Activated naive CD4-positive, alpha-beta T cell treated with anti-CD3 and anti-CD28 coated beads, Interleukin-2, amount 50 U/mL, for 16 hours (primary cell): ENCODE results near the gene TSPAN18.

ENCODE experiments used
- DNase-seq: peaks from one replicate; pipeline ENCODE4 v3.0.0-alpha.2; 2020

Gene TSPAN18

DNA sequence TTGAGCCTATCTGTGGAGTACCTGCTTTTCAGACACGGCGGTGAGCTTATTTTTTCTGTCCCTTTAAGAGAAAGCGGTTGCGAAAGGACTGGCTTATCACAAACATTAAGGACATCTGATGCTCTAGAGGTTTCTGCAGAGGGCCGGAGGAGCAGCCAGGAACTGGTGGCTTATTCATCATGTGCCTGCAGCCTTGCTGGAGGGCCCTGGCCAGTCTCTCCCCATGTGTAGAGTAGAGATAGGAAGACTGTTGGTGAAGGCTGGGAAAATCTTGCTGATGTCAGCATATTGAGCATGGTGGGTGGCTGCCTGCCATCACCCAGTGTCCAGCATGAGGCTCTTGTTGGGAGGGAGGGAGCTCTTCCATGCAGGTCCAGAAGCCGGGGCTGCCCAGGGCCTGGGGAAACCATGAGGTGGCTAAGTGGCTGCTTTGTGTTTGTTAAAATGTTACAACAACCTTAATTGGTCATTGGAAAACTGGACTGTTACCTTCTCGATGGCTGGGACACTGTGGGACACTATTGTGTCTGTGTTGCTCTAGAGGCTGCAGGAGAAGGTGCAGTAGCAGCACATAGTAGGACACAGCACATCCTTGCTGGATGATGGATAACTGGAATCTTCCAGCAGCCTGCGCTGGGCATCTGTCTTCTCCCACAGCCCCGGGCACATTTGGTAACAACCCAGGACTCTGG lies 54.3 kb downstream of the TSPAN18 start:
- no peak for DNase-seq

DNA sequence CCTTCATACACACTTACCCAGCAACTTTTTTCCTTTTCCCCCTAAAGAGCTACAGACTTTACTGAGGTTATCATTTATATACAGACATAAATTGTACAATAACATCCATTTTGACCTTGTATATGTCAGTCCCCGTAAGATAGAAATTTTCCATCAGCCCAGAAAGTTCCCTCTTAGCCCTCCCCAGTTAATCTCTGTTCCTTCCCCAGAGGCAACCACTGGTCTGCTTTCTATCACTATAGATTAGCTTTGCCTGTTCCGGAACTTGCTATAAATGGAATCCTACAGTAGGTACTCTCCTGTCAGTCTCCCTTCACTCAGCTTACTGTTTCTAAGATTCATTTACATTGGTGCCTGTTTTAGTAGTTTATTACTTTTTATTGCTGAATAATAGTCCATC lies 54.9 kb downstream of the TSPAN18 start:
- DNase-seq: no peak

DNA sequence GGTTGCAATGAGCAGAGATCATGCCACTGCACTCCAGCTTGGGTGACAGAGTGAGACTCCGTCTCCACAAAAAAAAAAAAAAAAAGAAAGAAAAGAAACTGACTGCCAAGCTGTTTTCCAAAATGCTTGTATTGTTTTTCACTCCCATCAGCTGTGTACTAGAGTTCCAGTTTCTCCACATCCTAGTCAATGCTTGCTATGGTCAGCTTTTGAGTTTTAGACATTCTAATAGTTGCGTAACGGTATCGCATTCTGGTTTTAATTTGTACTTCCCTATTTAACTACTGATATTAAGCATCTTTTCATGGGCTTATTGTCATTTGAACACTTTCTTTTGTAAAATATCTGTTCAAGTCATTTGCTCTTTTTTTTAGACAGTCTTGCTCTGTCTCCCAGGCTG lies 55.7 kb downstream of the TSPAN18 start:
- DNase-seq: no peak

DNA sequence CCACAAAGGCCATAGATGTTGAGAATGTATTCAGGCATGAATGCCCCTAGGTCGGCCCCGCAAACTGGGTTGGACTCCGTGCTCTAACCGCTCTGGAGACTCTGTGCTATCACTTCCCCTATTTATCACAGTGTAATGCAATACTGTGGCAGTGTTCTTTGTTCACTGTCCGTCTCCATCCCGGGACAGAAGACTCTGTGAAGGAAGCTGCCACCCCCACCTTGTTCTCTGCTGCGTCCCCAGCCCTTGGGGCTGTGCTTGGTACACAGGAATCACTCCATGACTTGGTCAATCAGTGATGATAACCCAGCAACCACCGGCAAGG lies 57.6 kb downstream of the TSPAN18 start:
- no peak for DNase-seq

DNA sequence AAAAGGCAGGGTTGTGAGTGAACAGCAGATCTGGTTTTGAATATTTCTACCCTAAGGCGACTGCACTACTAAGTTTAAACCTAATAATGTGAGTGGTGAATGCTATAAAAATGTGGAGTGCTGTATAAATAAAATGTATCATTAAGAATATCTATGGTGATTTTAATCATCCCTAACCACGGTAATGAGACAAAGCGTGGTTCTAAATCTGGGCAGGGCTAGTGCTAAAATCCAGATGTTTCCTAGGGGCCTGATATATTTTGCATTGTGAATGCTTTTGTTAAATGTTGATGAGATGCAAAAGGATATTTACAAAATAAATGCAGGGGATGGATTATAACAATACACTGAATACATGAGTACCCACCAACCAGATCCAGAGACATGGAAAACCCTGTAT lies 58.1 kb downstream of the TSPAN18 start:
- DNase-seq: no peak

DNA sequence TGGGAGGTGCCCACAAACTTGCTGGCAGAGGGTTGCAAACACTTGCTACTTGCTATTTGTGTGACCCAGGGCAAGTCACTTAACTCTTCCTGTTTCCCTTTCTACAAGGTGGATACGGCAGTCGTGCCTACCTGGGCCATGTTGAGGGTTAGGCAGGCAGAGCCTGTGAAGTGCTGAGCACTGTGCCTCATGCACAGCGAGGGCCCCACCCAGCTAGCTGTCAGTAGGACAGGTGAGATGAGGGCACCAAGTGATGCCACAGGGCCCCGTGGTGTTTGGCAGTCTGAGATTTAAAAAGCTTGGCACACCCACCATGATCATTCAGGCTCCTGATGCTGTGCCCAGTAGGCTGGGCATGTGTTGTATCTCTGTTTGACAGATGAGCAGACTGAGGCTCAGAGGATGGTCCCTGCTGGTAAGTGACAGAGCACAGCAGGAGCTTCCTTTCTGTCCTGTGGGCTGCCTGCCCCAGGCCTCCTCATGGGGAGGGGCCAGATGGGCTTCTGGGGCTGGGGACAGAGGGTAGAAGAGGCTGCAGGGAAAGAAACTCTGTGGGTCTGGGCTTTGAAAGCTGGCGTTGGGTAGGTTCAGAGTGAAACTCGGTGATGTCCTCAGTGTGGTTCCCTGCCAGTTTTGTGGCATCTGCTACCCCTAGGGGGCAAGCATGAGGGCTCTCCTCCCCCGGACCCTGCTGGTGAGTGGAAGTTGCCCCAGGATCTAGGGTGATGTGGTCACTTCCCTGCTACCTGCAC lies 59.3 kb downstream of the TSPAN18 start:
- DNase-seq: no peak

DNA sequence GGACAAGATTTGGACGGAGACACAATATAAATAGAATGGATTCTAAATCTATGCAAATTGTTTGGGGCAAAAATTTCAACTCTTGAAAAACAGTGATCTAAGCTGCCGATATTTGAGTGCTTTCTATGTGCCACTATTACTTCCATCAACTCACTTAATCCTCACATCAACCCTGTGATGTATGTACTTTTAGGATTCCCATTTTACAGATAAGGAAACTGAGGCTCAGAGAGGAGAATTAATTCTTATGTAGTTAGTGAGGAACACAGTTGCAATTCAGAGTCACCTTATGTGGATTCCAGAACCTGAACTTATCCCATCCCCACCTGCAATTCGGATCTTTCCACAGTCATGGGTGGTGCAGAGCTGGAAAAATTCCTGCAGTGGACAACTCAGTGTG lies 60.3 kb downstream of the TSPAN18 start:
- no peak for DNase-seq

DNA sequence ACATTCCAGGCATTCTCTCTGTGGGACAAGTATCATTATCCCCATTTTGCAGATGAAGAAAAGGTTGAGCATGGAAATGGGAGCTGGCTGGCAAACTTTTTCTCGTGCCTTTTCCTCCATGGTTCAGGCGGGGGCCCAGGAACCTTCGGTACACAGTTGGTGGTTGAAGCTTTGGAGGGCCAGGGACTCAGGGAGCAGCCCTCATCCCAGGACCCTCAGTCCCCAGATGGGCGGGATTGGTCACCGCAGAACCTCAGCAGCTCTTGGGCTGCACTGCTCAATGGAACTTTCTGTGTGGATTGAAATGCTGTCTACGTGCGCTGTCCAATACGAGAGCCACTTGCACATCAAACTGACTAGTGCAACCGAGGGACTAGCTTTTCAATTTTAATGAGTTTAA lies 61.2 kb downstream of the TSPAN18 start:
- no peak for DNase-seq

DNA sequence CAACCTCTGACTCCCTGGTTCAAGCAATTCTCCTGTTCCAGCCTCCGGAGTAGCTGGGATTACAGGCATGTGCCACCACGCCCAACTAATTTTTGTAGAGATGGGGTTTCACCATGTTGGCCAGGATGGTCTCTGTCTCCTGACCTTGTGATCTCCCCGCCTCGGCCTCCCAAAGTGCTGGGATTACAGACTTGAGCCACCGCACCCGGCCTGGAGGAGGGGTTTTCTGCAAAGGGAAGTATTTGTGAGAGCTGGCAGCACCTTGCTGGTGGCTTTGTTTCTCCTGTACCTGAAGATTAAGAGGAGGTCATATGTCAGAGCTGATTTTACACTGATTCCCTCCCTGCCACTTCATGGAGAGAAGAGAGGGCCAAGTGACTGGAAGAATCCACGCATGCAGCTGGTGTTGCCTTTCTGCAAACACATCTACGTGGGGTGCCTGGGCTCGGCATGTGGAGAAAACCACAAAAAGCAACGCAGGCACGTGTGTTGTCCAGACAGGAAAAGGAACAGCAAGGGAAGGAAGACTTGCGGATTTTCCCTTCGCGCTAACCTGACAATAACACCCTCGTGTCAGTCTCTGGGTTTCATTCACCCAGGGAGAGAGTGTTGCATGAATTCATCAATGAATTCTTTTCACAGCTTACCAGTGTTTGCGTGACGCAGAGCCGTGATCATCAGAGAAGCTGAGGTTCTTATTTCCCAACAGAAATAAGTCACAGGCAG lies 61.9 kb downstream of the TSPAN18 start:
- no peak for DNase-seq

DNA sequence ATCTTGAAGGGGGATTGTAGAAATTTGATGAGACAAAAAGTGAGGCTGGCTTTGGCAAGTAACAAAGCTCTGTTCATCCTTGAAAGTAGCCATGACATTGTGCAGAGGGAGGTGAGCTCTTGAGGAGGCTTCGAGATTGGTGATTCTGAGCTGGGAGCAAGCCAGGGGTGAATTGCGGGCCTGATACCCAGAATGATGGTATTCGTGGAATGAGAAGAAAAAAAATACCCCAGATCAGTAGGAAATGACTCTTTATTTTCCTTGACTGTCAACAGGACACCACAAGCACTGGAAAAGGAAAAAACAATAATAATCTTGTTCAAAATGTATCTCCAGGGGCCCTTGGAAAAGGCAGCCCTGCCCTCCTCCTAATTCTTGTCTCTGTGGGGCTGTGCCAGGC lies 62.7 kb downstream of the TSPAN18 start:
- no peak for DNase-seq

DNA sequence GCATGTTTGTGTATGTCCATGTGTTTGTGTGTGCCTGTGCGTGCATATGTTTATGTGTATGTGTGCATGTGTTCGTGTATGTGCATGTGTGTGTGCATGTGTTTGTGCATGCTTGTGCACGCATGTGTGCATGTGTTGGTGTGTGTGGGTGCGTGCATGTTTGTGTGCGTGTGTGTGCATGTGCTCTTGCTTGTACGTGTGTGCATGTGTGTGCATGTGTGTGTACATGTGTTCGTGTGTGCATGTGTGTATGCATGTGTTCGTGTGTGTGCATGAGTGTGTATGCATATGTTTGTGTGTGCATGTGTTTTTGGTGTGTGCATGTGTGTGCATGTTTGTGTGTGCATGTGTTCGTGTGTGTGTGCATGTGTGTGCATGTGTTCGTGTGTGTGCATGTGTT lies 63.4 kb downstream of the TSPAN18 start:
- no peak for DNase-seq

DNA sequence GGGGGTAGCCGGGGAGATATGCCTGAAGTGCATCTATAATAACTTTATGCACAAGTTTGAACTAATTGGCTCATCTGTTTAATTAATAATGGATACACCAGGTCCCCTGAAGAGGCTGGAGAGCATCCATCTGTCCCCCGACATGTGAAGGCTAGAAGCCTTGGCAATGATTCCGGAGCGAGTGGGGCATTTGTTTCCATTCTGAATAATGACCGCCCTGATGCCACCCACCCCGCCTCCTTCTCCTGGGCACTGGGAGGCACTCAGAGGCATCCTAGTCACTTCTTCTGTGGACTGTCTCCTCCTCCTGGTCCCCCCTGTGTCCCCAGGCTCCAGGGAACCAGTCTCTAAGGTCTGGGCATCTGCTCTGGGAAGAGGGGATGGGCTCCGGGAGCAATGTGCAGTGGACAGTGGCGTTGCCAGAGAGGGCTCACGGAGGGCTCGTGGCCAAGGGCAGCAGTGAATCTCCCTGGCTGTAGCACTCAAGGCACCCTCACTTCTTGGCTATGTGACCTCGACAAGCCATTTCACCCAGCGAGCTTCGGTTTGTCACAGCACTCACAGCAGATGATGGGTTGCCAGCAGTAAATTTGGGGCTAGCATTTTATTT lies 64.7 kb downstream of the TSPAN18 start:
- no peak for DNase-seq

DNA sequence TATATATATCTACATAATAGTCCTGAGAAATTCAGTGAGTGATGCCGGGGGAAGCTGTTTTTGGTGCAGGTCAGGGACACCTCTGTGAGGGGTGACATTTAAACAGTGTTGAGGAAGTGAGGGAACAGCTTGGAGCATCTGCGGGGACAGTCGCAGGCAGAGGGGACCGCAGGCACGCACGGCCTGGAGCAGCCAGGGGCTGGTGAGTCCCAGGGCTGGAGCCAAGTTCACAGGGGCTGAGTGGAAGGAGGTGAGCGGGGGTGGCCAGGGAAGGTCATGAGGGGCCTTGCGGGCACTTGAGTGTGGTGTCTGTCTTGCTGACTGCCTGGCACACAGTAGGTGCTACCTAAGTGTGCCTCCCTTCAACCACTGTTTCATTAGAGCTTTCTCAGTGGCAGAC lies 65.4 kb downstream of the TSPAN18 start:
- no peak for DNase-seq

DNA sequence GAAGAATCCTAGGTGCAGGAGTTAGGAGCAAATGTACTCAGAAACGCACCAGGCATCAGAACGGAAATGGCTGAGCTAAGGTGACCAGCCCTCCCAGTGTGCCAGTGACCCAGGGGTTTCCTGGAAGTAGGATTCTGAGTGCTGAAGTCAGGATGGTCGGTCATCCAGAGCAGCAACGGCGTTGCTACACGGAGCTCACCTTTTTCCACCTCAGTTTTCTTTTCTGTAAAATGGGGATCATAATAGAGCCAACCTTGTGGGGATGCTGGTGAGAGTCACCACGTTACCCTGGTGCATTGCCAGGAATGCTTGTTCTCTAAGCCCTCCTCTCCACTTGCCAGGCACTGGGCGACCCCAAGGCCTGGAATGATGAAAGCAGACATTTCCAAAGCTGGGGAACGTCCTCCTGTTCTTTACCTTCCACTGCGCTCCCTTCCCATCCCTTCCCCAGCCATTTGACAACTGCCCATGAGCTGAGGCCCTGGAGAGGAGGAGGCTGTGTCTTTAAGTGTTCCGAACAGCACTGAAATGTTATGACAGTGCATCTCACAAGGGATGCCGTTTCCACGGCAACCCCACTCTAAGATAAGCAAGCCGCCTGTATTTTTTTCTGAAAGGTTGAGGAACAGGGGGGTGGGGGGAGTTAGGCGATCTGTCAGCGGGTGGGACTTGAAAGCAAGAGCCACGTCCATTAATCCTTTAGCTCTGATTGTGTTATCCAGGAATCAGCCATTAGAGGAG lies 66.8 kb downstream of the TSPAN18 start:
- no peak for DNase-seq

DNA sequence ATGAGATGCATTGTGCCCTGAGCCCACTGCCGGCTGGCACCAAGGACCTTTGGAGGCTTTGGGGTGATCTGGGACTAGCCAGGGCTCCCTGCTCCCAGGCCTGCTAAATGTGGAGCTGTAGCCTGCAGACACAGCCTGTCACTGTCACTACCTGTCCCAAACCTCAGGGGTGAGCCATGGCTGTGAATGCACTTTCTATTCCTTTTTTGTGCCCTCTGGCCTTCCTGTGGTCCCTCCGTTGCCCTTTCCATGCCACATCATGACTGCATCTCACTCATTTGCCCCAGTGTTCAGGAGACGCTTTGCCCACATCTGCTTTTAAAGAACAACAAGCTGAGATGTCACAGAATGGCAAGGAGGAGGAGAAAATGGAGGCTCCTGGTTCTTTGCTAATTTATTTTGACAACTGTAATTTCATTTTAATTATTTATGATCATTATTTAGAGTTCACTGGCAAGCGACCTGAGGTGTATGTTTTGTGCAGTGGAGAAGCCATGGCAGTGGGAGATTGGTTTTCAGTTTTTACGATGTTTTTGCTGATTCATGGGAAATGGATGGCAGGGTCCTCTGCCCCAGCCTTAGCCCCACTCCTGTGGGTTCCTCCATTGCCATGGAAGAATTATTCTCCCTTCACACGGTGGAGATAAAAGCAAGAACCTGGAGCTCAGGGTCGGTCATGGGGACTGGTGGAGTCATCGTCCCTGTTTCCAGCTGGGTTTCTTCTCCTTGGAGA lies 69.2 kb downstream of the TSPAN18 start:
- no peak for DNase-seq

DNA sequence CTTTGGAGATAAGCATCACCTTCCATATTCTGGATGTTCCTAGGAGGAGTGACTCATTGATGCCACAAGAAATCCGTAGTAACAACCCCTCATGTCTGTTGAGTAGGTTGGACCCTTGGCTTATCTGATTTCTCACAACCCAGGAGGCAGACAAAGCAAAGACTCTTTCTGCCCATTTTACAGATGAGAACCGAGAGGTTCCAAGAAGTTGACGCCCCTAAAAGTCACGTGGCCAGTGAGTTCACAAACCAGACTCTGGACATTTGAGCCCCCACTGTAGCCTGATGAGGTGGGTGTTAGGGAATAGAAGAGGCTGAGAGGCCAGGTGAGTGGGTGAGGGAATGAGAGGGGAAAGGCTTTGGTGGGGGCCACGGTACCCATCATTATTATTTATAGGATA lies 70.3 kb downstream of the TSPAN18 start:
- no peak for DNase-seq

DNA sequence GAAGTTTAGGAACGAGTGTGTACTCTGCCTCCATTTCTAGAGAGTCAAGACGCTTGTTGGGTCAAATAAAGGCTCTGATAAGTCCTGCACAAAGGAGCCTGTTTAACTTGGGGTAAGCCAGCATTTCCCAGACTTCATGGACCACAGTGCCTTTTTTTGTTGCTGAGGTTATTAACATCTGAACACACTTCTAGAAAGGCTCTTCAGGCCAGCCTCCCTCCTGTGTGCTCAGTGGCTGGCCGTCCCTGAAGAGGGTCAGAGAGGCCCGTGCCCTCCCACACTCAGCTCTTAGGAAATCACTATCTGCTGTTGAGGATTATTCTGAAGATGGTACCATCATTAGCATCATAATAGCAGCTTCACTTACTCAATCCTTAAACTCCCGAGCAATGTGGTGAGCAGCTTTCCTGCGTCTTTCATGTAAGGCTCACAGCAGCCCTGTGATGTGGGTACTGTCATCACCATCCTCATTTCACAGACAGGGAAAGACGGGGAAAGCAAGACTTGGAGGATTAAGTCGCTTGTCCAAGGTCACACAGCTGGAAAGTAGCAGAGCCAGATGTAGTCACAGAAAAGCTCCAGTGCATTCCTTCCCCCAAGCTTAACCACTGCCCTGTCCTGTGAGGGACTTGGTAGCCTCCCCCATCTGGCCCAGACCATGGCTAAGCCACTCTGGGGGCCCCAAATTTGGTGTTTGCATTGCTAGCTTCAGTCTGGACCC lies 71.3 kb downstream of the TSPAN18 start:
- no peak for DNase-seq

DNA sequence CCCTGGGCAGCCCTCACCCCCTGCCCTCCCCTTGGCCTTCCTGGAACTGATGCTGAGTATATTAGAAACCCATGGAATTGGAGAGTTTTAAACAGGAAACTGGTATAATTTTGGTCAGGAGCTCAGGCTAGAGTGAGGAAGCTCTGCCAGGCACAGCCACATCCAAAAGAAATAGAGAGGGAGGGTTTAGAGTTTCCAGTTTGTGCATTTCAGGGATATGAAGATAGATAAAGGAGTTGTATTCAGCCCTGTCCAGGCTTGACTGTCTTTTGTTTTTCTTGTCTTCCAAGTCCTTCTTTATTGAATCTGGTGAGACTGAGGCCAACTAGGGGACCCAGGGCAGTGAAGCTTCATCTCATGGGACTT lies 71.8 kb downstream of the TSPAN18 start:
- no peak for DNase-seq

DNA sequence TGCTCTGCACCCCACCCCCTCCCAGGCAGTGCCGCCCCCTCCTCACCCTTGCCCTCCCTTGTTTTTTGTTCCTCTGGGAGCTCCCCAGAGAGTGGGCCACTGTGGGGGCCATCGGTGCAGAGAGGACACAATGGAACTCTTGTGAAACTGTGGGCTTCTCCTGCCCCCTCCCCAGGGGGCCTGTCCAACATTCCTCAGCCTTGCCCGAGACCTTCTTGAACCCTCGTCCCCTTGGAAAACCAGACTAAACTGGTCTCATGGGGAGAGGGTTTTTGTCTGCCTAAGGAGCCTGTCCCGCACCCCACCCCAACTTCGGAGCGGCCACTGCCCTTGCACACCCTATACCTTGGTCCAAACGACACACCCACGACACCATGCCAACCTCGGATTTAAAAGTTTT lies 72.2 kb downstream of the TSPAN18 start:
- DNase-seq: no peak

DNA sequence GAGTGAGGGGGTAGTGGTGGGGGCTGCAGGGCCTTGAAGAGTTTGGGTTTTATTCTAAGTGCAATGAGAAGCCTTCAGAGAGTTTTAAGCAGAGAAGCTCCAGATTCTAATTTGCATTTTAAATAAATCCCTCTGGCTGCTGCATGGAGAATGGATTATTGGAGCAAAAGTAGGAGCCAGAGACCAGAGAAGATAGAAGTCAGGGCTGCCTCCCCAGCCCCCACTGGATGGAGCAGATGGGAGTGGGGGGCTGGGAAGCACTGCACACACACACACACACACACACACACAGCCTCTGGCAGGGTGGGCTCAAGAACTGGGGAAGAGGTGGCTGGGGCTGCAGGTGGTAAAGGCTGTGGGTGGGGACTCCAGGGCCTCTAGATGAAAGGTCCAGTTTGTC lies 75.6 kb downstream of the TSPAN18 start:
- DNase-seq: no peak

DNA sequence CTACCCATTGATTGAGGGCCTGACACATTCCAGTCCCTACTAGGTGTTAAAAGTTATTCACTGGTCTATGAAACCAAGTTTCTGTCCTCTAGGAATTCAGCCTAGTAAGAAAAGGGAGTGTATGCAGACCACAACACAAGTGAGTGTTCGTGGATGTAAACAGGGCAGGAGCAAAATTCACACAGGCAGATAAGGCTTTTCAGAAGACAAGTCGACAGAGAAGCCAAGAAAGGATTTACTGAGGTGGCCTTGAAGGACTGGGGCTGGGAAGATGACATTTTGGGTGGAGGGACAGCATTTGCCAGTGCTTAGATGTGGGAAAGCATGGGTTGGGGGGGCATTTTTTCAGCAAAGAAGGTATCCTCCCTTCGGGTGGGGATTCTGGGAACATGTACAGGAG lies 76.2 kb downstream of the TSPAN18 start:
- no peak for DNase-seq
